ENCODE measurements around the gene PRC1.
A peak's percentile ranks its signal among the peaks of the same experiment; 100 is the strongest.
"Not testable (repeated sequence)": the region's sequence is repeated elsewhere in the genome, so short reads cannot be mapped to it uniquely, and the experiment has no call there.

The PRC1 gene, protein sequence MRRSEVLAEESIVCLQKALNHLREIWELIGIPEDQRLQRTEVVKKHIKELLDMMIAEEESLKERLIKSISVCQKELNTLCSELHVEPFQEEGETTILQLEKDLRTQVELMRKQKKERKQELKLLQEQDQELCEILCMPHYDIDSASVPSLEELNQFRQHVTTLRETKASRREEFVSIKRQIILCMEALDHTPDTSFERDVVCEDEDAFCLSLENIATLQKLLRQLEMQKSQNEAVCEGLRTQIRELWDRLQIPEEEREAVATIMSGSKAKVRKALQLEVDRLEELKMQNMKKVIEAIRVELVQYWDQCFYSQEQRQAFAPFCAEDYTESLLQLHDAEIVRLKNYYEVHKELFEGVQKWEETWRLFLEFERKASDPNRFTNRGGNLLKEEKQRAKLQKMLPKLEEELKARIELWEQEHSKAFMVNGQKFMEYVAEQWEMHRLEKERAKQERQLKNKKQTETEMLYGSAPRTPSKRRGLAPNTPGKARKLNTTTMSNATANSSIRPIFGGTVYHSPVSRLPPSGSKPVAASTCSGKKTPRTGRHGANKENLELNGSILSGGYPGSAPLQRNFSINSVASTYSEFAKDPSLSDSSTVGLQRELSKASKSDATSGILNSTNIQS

DNA sequence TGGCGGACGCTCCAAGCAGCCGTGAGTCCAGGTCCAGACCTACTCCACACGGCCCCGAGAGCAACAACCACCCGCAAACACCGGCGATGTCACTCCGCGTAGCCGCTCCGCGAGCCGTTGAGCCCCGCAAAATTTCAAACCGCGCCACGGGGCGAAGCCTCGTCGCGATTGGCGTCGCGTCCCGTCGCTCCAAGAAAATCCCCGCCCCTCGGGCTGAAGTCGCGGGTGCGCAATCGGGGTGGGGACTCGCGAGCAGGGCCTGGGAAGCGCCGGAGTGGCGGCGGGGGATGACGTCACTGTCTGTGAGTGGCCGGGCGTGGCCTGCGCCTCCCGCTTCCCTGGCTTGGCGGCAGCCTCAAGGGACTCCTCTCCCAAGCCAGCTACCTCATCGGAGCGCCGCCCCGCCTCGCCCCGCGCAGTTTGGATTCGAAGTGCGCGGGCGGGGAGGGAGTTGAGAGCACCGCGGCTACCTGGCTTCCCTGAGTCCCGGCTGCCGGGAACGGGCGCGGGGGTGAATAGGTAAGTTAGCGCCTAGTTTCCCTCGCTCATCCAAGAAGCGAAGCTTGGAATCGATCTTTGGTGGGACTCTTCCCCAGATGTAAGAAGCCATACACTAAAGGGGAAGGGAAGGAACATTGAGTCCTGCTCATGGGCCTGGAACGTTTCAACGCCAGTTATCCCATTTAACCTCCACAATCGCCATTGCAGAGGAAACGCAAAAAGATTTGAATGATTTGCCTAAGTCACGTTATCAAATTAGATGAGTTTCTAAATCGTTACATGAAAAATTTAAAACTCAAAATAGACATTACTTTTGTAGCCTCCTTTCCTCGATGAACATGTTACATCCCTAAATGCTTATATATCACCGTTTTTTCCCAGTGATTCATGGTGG, at the start of gene PRC1:
PRC1 (minus strand) TSS at position 119 of the 895 bp plus-strand sequence; CDS start at position 1, 118 bp downstream.
- DNase-seq, result peak; percentile 98

DNA sequence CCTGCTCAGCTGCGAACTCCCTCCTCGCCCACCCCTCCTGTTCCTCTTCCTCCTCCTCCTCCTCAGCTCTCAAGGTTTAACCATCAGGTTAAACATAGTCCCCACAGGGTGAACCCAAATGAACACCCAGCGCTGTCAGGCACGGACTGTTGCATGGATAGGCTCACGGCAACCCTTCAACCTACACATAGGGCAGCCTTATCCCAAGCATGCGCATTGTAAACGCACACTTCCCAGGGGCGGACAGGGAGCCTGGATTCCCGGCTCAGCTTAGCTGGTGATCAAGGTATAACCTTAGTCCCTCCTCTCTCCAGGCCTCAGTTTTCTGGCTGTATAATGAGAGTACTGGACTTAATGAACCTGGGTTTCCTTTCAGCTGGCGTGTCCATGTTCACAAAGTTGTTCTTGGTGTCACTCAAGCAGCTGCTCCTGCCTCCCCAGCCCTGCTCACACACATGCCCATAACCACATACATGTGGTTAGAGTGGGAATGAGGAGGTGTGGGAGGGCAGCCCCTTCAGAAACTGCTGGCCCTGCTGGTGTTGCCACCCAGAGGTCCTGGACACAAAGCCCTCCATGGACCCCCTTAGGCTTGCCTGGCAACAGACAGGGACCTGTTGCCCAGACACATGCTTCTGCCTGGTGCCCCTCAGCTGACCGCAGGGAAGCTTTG, 49.0 kb upstream of the PRC1 start:
- DNase-seq, result no peak

DNA sequence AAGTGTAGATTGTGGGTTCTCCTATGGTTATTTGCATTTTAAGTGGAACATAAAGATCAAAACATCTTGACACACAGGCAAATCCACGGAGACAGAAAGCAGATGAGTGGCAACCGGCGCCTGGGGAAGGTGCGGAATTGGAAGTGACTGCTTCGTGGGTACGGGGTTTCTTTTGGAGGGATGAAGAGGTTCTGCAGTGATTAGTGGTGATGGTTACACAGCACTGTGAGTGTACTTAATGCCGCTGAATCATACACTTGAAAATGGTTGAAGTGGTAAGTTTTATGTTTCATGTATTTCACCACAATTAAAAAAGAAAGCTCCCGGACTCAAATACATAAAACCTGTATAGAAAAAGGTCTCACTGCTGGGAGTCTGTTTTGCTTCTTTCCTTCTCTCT, 46.5 kb upstream of the PRC1 start:
- DNase-seq, result no peak

DNA sequence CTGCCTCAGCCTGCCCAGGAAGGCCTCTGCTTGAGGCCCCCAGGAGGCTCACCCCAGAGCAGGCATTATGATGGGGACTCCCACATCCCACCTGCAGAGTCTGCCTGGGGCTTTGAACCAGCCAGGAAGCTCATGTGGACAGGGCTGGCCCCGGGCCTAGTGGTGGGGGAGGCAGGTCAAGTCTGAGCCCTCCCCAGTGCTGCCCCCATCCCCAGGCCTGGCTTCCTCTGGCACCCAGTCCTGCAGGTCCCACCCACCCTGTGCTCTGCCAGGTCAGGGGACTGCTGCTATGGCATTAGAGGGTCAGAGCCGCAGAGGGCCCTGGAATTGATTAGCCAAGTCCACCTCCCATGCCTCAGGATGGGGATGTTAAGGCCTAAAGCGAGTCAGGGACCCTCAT, 45.7 kb upstream of the PRC1 start:
- DNase-seq, result no peak

DNA sequence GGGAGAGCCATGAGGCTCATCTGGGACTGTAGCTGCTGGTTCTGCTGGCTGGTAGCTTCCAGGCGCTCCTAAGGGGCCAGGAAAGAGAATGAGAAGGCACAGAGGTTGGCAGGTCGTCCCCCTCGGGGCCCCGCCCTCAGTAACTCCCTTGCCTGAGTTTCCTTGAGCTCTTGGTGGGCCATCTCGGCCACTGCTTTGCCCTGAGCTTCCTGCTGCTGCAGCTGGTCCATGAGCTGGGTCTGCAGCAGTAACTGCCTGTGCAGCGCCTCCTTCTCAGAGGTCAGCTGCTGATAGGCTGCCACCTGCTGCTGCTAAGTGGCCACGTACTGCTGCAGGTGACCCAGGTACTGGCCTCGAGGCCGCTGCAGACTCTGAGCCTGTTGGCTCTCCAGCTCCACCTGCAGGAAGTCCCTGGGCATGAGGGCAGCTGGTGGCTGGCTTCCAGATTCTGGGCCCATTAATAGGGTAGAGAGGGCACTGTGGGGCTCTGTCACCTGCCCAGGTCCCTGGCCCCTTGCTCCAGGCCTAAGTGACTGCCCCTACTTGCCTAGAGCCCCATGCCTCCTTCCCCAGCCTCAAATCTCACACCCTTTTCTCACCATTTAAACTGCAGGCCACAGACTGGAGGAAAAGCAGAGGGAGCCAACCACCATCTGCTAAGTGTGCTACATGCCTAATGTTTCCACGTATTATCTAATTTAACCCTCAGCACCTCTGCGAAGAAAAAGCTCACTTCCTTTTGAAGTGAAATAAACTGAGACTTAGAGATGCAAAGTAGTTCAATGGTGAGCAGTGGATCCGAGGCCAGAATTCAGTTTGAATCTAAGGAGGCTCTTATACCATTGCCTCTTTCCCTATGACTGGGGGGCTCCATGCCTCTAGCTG, 38.8 kb upstream of the PRC1 start:
- no peak for DNase-seq

DNA sequence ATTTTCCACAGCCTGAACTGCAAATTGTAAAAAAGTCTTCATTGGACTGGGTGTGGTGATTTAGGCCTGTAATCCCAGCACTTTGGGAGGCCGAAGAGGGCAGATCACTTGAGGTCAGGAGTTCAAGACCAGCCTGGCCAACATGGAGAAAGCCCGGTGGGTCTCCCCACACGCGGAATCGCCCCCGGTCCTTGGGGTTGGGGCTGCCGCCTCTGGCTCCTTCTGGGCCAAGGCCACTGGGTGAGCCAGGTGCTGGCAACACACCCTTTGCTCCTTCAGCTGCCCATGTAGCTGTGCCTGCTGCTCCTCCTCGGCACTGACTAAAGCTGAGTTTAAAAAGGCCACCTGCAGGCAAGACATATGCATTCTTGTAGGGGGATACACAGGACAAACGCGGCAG, 37.5 kb upstream of the PRC1 start:
- DNase-seq, result no peak

DNA sequence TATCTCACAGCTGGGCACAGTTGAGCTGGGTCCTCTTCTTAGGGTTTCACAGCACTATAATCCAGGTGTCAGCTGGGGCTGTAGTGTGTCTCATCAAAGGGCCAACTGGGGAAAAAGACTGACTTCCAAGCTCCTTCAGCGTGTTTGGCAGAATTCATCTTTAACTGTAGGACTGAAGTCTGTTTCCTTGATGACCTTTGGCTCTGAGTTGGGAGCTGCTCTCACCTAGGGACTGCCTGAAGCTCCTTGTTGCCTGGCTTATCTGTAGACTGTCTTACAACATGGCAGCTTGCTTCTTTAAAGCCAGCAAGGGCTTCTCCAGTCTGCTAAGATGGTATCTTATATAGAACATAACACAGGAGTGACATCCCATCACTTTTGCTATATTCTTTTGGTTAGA, 33.3 kb upstream of the PRC1 start:
- no peak for DNase-seq

DNA sequence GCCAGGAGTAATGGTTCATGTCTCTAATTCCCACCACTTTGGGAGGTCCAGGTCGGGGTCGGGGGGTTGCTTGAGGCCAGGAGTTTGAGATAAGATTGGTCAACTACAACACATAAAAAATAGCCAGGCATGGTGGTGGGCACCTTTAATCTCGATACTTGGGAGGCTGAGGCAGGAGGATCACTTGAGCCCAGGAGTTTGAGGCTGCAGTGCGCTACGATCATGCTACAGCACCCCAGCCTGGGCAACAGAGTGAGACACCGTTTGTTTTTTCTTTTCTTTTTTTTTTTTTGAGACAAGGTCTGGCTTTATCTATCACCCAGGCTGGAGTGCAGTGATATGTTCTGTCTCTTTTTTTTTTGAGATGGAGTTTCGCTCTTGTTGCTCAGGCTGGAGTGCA, 29.4 kb upstream of the PRC1 start:
- DNase-seq, result no peak

DNA sequence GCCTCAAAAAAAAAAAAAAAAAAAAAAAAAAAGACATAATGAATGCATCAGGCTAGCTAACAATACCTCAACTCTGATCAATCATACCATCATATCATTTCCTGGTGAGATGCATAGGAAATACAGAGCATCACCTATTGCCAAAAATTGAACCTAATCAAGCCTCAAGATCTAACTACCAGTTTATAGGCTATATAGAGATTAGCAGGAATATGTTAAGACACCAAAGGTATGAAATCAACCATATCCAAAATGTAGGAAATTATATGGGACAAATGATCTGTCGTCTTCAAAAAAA, 28.4 kb upstream of the PRC1 start:
- no peak for DNase-seq

DNA sequence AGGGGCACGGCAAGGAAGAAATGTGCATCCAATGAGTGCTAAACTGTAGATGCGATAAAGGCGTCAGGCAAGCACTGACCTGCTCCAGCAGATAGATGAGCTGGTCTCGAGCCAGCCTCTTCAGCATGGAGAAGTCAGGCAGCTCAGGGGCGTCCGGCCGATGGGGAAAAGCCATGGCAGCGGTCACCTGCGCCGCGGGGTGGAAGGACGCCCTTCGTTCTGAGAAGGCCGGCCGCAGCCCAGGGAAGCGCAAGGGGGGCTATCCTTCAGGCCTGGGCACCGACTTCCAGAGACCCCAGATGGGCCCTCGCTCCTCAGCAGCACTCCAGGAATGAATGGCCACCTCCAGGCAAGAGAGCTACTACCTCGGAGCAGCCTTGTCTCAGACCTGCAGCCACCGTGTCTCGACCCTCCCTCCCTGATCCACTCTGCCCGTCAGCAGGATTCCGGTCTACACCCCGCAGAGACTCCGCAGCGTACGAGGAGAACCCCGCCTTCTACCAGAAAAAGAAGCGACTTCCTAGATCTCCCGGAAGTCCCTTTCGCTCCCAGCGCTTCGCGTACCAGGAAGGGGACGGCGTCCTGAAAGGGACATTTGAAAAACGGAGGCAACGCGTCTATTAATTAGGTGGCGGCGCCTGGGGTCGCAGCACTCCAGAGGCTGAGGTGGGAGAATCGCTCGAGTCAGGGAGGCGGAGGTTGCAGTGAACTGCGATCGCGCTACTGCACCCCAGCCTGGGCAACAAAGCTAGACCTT, 27.9 kb upstream of the PRC1 start, which contains the start of gene VPS33B:
VPS33B (minus strand) TSS at position 520 of the 757 bp plus-strand sequence; CDS start at position 175, 345 bp downstream.
- DNase-seq, result peak; percentile 93

DNA sequence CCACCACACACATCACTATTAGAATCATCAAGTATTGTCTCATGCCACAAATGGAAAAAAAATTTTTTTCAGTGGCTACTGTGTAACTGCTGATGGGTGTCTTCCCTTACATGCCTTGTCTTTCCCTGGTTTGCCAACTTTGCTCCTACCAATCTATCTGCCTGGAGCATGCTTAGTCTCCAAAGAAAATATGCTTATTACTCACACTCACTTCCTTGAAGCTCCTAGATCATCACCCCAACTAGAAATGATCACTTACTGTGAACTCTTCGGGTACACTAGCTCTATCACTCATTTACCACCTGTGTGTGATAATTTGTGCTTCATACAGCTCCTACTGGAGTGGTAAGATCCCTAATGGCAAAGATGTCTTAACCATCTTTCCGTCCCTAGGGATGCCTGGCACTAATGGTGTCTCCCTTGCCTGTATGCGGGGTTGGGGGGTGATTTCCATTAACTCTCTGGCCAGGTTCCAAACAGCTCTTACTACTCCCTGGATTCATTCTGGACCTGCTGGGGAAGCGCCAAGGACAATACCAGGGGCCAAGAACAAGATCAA, 27.3 kb upstream of the PRC1 start:
- peak; percentile 71 for DNase-seq

DNA sequence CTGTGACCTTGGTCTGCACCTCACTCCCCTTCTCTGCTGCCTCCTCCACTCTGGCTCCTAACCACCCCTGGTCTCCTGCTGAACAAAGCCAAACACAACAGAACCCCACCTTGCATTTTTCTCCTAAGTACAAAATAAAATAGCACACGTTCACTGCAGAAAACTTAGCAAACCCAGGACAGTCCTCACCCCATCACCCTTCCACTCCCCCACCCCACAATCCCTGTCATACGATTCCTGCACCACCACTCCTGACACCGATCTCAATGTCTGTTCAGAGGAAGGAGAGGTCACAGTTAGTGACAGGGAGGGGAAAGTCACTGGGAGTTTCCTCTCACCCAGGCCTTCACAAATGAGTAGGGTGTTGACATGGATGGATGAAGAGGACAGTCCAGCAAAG, 23.8 kb upstream of the PRC1 start:
- DNase-seq, result no peak

DNA sequence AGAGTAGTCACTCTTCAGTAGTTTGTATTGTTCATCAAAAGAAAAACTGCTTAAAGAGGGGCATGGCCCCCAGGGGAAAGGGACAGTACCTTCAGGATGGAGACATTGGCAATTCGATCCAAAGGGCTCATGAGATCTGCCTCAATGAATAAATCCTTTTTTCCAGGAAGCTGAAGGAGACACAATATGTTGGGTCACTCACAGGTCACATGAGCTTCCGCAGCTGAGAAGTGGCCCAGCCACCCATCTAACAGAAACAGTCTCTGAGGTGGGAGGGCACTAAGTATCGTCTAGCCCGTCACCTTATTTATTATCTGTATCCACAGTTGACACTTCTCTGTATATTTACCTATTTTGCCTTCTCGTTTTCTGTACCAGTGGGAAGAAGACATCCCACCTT, 23.4 kb upstream of the PRC1 start:
- no peak for DNase-seq

DNA sequence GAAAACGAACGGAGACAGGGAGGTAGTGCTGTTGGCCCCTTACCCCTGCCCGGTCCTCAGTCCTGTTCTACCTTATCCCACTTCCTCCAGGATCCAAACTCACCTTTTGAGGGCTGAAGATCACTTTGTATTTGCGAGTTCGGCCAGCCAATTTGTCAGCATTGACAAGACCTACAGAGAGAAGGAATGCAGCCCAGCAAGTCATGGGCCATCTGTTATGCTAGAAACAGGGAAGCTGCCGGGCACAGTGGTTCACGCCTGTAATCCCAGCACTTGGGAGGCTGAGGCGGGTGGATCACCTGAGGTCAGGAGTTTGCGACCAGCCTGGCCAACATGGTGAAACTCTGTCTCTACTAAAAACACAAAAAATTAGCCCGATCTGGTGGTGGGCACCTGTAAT, 19.4 kb upstream of the PRC1 start:
- not testable (repeated sequence) for DNase-seq

DNA sequence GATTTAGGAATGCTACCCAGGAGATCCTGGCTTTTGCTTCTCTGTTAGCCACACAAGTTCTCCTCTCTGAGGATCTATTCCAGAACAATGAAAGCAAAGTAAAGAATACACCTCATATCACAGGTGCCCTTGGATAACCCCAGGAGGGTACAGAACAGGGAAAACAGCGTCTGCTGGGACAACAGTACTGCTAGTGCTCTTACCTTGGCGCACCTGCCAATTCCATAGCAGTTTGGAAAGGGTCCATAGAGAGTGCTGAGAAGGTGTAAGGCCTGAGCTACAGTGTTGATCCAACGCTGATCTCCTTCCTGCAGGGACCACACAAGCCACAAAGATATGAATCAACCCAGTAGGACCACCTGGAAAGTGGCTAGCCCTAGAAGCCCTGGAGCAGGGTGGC, 12.9 kb upstream of the PRC1 start:
- no peak for DNase-seq

DNA sequence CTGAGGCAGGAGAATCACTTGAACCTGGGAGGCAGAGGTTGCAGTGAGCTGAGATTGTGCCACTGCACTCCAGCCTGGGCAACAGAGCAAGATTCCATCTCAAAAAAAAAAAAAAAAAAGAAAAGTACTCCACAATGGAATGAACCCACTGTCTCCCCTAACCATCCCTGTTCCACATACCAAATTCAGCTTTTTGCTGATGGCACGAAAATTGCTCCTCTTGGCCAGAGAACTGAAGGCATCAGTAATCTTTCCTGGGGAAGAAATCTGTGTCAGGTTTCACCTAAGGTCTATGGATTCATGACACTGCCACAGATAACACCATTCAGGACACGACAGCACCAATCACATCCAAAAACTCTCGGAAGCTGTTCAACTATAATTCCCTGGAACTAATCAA, 6.9 kb upstream of the PRC1 start:
- DNase-seq, result no peak

DNA sequence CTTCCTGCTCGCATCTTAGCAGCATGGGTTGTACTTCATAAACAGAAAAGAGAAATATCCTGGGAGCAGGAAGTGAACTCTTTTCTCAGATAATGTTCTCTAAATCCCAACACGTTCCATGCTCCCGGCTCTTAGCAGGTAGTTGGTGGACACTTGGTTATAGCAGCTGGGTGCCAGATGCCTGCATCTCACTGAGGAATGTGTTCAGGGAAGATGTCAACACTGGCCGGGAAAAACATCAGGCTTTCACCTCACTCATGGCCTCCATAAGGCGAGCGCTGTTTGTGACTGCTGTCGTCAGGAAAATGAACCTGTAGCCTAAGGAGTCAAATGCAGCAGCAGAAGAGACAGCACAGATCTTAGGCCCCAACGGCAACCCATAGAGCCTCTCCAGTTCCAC, 4.4 kb upstream of the PRC1 start:
- DNase-seq, result no peak

DNA sequence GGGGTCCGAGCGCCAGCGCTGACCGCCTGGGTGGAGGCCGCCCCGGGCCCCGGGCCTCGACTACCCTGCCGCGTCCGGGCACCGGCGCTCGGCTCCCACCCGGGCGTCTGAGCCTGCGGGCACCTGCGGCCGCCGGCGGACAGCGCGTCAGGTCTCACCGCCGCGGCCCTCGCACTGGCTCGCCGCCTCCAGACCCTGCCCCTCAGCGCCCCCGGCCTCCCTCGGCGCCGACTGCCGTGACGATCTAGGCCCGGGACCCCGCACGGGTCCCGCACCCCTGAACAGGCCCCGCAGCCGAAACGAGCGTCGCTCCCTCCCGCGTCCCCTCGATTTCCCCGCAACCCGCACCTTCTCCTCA, 297 bp downstream of the PRC1 start:
- no peak for DNase-seq

DNA sequence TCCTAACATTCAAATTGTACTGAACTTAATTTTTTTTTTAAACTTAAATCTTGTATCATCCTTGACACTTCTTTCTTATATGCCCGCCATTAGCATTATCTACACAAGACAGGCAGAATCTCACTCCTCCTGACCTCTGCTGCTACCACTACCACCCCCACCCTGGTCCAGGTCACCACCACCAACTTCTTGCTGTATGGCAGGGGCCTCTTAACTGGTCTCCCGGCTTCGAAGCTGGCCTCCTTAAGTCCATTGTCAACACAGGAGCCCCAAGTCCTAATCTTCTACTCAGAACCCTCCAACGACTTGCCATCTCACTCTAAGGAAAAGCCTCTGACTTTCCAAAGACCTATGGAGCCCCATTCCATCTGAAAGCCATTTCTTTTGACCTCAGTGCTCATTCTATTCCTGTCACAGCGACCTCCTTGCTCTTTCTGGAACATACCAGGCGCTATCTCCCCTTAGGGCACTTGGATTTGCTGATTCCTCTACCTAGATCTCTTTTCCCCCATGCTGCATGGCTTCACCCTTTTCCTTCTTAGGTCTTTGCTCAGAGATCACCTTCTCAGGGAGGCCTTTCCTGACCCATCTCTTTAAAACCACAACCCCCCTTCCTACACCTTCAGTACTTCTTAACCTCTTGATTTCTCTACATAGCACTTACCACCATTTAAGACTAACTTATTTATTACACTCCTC, 2.6 kb downstream of the PRC1 start:
- DNase-seq, result no peak

DNA sequence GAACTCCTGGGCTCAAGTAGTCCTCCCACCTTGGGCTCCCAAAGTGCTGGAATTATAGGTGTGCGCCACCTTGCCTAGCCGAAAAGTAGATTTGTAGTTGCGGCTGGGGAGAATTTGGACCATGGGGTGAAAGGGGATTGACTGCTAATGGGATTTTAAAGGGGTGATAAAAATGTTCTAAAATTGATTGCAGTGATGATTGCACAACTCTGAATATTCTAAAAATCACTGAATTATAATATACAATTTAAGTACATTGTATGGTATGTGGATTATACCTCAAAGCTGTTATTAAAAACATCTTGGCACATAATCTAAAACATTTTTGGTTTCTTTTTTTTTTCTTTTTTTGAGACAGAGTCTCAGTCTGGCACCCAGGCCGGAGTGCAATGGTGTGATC, 3.9 kb downstream of the PRC1 start:
- no peak for DNase-seq

Data from NCI-H2171 (cell line).